Stomach smooth muscle (tissue), 2 donors: ENCODE data around the gene AMIGO1.

Experiments used
- H3K27ac ChIP-seq: one replicate; pipeline ENCODE4 v1.7.0; 2013; ENCODE audit warnings: mild to moderate bottlenecking, low read length, inconsistent platforms
- H3K27me3 ChIP-seq, 2 donors: one replicate each; pipeline ENCODE4 v1.7.0; 2013; ENCODE audit warnings: low read length in 2 of 2; ENCODE audit not compliant: insufficient read depth in 2 of 2, control insufficient read depth in 1 of 2
- H3K36me3 ChIP-seq, 2 donors: one replicate each; pipeline ENCODE4 v1.7.0; 2013; ENCODE audit warnings: low read length in 2 of 2; ENCODE audit not compliant: control insufficient read depth in 2 of 2, insufficient read depth in 2 of 2
- H3K4me1 ChIP-seq: one replicate; pipeline ENCODE4 v1.7.0; 2013; ENCODE audit warnings: low read length; ENCODE audit not compliant: control insufficient read depth, insufficient read depth
- H3K4me3 ChIP-seq, 2 donors: one replicate each; pipeline ENCODE4 v1.7.0; 2013; ENCODE audit warnings: low read length in 2 of 2
- H3K9ac ChIP-seq, 2 donors: one replicate each; pipeline ENCODE4 v1.7.0; 2013; ENCODE audit warnings: low read length in 2 of 2, mild to moderate bottlenecking in 1 of 2
- H3K9me3 ChIP-seq, 2 donors: one replicate each; pipeline ENCODE4 v1.7.0; 2013; ENCODE audit warnings: low read length in 2 of 2; ENCODE audit not compliant: control insufficient read depth in 2 of 2
- donor health status: healthy.
- donor health status: Pancreatic carcinoma.

Gene AMIGO1

DNA sequence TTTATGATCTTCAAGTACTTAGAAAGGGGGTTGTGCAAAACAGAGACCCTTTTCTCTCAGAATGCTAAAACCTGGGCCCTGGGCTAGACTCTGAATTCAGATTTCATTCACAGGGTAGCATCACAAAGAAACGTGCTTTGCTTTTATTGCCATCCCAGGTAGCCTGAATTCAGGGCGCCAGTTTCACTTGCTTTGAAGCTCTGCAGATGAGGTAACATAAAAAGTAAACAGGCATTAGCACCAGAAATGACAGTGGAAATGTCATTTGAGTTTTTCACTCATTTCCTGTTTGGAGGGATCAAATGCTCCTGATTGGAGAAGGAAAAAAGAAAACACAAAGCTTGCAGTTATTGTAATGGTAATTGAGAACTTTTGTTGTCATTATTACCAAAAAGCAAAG lies 40.6 kb downstream of the AMIGO1 start:
- H3K27me3 ChIP-seq, result peaks cover 0 to 3% of the 10 kb centered on the region in 2 donors
- no peaks in the 10 kb centered on the region for H3K36me3 ChIP-seq
- no peak overlapping the region for H3K4me3 ChIP-seq
- peak overlapping the region; percentile 31 for H3K27ac ChIP-seq
- peaks cover 7% of the 10 kb centered on the region for H3K4me1 ChIP-seq
- H3K9me3 ChIP-seq, result no peaks in the 10 kb centered on the region
- H3K9ac ChIP-seq, result no peak overlapping the region

DNA sequence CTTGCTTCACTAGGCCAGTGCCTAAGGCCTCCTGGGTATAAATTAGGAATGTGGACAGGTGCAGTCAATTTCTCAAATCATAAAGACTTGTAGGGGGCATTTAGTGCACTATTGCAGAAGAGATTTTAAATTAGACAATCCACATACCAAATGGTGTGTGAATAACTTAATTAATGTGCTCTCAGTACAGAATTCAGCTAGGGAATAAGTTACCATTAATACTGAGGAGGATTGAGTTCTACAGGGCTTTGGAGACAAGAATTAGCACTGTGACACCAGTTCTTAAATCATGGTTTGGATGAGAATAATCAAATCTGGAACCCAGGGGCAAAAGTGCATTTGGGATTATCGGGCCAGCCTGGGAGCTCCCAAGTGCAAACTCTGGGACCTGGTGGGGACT lies 41.5 kb downstream of the AMIGO1 start:
- Histone ChIP-seq H3K4me3 (no peak overlapping the region), H3K9ac (no peak overlapping the region), H3K27ac (peak overlapping the region; percentile 49), H3K27me3 (peaks cover 0 to 3% of the 10 kb centered on the region in 2 donors), H3K36me3 (no peaks in the 10 kb centered on the region), H3K9me3 (no peaks in the 10 kb centered on the region), H3K4me1 (peaks cover 7% of the 10 kb centered on the region)

DNA sequence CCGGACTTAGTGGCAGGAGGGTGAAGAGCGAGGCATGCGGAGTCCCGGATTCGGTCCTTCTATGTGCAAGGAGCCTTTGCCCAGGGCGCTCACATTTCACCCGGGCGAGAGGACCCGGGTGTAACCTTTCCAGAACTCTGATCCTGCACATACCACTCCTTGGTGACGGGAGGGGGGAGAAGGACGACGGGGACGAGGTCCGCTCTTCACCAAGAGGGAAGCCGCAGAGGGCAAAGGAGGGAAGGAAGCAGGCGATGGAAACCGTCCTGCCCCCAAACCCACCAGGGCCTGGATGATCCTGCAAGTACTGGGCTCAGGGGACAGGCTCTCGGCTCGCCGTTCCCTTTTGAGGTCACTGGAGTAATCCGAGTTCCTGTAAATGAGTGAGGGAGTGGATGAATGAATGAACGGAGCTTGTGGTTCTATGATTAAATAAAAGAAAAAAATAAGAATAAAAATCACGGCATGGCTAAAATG lies 42.2 kb downstream of the AMIGO1 start:
- Histone ChIP-seq H3K27me3 (peaks cover 0 to 3% of the 10 kb centered on the region in 2 donors), H3K9ac (peak overlapping the region in 1 of 2 donors; percentile 55), H3K27ac (peak overlapping the region; percentile 49), H3K4me3 (peak overlapping the region; percentile 46 to 79), H3K36me3 (no peaks in the 10 kb centered on the region), H3K9me3 (no peaks in the 10 kb centered on the region), H3K4me1 (peaks cover 7% of the 10 kb centered on the region)

DNA sequence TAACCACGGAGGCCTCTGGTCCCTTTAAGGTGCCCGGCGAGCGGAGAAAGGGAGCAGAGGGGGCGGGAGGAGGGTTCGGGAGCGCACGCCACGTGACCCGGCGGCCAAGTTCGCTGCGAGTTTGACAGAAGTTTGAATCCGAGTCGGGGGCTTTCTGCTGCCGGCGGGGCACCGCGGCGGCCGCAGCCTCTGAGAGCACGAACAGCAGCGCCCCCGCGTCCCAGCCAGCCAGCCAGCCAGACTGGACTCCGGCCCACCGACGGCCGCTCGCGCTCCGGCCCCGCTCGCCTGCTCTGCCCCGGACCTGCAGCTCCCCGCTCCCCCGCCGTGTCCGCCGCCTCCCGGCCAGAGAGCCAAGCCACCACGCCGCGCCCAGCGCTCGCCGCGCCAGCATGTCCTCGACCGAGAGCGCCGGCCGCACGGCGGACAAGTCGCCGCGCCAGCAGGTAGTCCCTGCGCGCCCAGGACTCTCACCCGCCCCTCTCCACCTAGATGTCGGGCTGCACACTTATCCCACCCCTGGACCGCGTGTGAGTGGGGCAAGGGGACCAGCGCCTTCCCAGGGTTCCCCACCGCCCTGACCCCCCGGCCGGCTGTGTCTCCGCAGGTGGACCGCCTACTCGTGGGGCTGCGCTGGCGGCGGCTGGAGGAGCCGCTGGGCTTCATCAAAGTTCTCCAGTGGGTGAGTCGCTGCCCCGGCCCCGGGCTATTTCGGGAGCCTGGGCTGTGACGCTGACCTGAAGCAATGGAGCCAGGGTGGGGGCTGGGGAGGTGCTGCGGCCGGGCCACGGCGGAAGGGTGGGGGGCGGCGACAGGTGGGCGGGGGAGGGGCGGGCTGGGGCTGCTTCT lies 42.9 kb downstream of the AMIGO1 start, which contains the start of gene SYPL2:
SYPL2 (plus strand) TSS at position 95 of the 849 bp plus-strand sequence; CDS start at position 393, 298 bp downstream.
- Histone ChIP-seq H3K9ac (peak within 1 kb of the TSS; percentile 78 to 83), H3K27me3 (peaks cover 0 to 3% of the 10 kb centered on the region in 2 donors), H3K27ac (peak within 1 kb of the TSS; percentile 80)

DNA sequence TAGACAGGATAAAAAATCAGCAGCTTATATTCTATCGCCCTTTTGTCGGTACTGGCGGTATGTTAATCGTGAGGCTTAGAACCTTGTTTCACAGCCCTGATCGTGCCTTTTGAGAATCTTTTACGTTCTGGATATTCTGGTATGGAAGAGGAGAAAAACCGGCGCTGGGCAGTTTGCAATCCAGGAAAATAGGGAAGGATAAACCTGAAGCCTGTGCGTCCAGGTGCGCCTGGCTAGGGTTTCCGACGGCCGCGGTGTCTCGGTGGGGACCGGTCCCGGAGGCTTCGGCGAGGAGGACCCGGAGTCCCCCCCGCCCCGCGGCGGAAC lies 43.4 kb downstream of the AMIGO1 start:
- peaks cover 7% of the 10 kb centered on the region for H3K4me1 ChIP-seq
- peak overlapping the region; percentile 79 to 85 for H3K4me3 ChIP-seq
- peak overlapping the region; percentile 80 for H3K27ac ChIP-seq
- peak overlapping the region; percentile 78 to 83 for H3K9ac ChIP-seq
- H3K27me3 ChIP-seq, result peaks cover 0 to 3% of the 10 kb centered on the region in 2 donors
- H3K9me3 ChIP-seq, result no peaks in the 10 kb centered on the region
- no peaks in the 10 kb centered on the region for H3K36me3 ChIP-seq

More for the DNA sequence above, 42.9 kb downstream of the AMIGO1 start, which contains the start of gene SYPL2:
- Histone ChIP-seq H3K9me3 (no peaks in the 10 kb centered on the region), H3K36me3 (no peaks in the 10 kb centered on the region), H3K4me3 (peak within 1 kb of the TSS; percentile 79 to 85), H3K4me1 (peaks cover 7% of the 10 kb centered on the region)

DNA sequence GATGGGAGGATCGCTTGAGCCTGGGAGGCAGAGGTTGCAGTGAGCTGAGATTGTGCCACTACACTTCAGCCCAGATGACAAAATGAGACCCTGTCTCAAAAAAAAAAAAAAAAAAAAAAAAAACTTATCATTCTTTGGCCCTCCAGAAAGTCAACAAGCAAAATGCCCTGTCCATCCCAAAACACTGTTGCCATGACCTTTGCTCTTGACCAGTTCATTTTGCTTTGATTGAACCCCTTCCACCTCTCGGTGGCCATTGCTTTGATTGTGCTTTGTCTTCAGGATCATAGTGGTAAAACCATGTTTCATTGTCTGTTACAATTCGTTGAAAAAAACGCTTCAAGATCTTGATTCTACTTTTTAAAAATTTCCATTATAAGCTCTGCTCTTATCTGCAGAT lies 51.7 kb downstream of the AMIGO1 start:
- no peak overlapping the region for H3K27ac ChIP-seq
- no peak overlapping the region for H3K9ac ChIP-seq
- no peaks in the 10 kb centered on the region for H3K9me3 ChIP-seq
- no peaks in the 10 kb centered on the region for H3K36me3 ChIP-seq
- no peaks in the 10 kb centered on the region for H3K4me1 ChIP-seq
- no peak overlapping the region for H3K4me3 ChIP-seq
- no peaks in the 10 kb centered on the region for H3K27me3 ChIP-seq

DNA sequence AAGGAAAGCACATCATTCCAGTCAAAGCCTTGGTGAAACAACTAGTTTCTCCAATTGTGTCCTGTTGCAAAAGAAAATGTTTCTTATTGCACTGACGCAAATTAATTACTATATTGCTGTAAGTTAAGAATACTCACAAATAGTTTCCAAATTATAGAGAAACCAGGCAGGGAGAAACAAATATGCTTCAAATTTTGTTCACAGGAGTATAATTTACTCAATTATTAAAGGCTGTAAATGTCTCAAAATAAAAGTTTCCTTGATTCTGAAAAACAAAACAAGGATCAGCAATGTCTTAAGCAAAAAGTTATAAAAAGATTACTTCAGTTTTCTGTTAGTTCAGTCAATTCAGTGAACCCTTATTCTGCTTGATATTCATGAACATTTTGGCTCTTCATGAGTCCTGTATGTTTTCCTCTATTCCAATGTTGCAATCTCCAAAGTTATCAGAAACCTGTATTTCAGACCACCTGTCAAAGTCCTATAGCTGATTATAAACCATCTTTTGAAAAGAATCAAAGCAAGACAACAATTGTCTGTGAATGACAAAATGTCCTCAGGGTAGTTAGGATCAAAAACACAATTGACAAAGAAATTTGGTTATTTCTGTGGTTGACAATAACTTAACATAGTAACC lies 54.9 kb downstream of the AMIGO1 start:
- H3K36me3 ChIP-seq, result no peaks in the 10 kb centered on the region

More for the DNA sequence above, 54.9 kb downstream of the AMIGO1 start:
- Histone ChIP-seq H3K27me3 (no peaks in the 10 kb centered on the region), H3K27ac (no peak overlapping the region), H3K4me3 (no peak overlapping the region), H3K4me1 (no peaks in the 10 kb centered on the region), H3K9me3 (no peaks in the 10 kb centered on the region), H3K9ac (no peak overlapping the region)
